Loucy (cell line): ENCODE data around the gene TPP2.

Experiments
- H2AFZ ChIP-seq: fragments of 200-600 bp; sonication (generic); 2 replicates; pipeline ENCODE4 v1.6.0; 2016; ENCODE audit warnings: antibody characterized with exemption, mild to moderate bottlenecking, low read length, moderate library complexity
- H3F3A ChIP-seq: fragments of 200-600 bp; 2 replicates; pipeline ENCODE4 v1.6.0; 2016; ENCODE audit warnings: antibody characterized with exemption, low read depth, mild to moderate bottlenecking
- H3K27me3 ChIP-seq: fragments of 200-600 bp; sonication (generic); 2 replicates; pipeline ENCODE4 v1.6.1; 2014; ENCODE audit warnings: low read length, mild to moderate bottlenecking; ENCODE audit not compliant: insufficient read depth, poor library complexity, severe bottlenecking
- H3K36me3 ChIP-seq: fragments of 200-600 bp; sonication (generic); 2 replicates; pipeline ENCODE4 v1.6.1; 2016; ENCODE audit warnings: low read length; ENCODE audit not compliant: insufficient read depth
- H3K4me1 ChIP-seq: fragments of 200-600 bp; sonication (generic); 2 replicates; pipeline ENCODE4 v1.5.1; 2014; ENCODE audit warnings: low read length, mild to moderate bottlenecking; ENCODE audit not compliant: insufficient read depth, poor library complexity, severe bottlenecking
- H3K4me2 ChIP-seq: fragments of 200-600 bp; sonication (generic); 2 replicates; pipeline ENCODE4 v1.6.0; 2014; ENCODE audit warnings: antibody characterized with exemption, low read length, low read depth, mild to moderate bottlenecking; ENCODE audit not compliant: poor library complexity, severe bottlenecking
- H3K4me3 ChIP-seq: fragments of 200-600 bp; sonication (generic); 2 replicates; pipeline ENCODE4 v1.5.1; 2014; ENCODE audit warnings: low read length, mild to moderate bottlenecking, mixed read lengths; ENCODE audit not compliant: poor library complexity, severe bottlenecking
- H3K79me2 ChIP-seq: fragments of 200-600 bp; sonication (generic); 2 replicates; pipeline ENCODE4 v1.6.1; 2014; ENCODE audit warnings: low read length; ENCODE audit not compliant: insufficient read depth
- H3K9ac ChIP-seq: fragments of 200-600 bp; sonication (generic); 2 replicates; pipeline ENCODE4 v1.6.0; 2014; ENCODE audit warnings: mild to moderate bottlenecking, low read depth, low read length, moderate library complexity; ENCODE audit not compliant: poor library complexity, severe bottlenecking
- H3K9me2 ChIP-seq: fragments of 200-600 bp; sonication (generic); replicated peaks from 2 replicates; pipeline ENCODE4 v1.6.1; 2016; ENCODE audit warnings: low read depth, low read length, mixed read lengths
- H3K9me3 ChIP-seq: fragments of 200-600 bp; sonication (generic); 2 replicates; pipeline ENCODE4 v1.6.1; 2014; ENCODE audit warnings: mild to moderate bottlenecking, antibody characterized with exemption, low read length, low read depth; ENCODE audit not compliant: insufficient read depth
- H4K20me1 ChIP-seq: fragments of 200-600 bp; sonication (generic); 2 replicates; pipeline ENCODE4 v1.6.0; 2014; ENCODE audit warnings: antibody characterized with exemption, low read length, mild to moderate bottlenecking; ENCODE audit not compliant: insufficient read depth, poor library complexity, severe bottlenecking
- EZH2phosphoT487 ChIP-seq: fragments of 200-600 bp; IDR thresholded peaks from 2 replicates; pipeline ENCODE4 v1.6.1; 2018; ENCODE audit warnings: antibody characterized with exemption, mild to moderate bottlenecking, moderate library complexity, borderline replicate concordance
- TF ChIP-seq, protein P1 (sequence below): fragments of 200-600 bp; sonication (generic); conservative IDR thresholded peaks from 2 replicates; pipeline ENCODE4 v1.5.1; 2014; ENCODE audit warnings: mild to moderate bottlenecking, antibody characterized with exemption, low read length

Gene TPP2

GRCh38 chr13:102567857-102568256 lies 28.9 kb upstream of the TPP2 start:
- no peaks in the 10 kb centered on the region for H3K9me2 ChIP-seq
- no peaks in the 10 kb centered on the region for H3K36me3 ChIP-seq
- TF ChIP-seq, protein P1, sequence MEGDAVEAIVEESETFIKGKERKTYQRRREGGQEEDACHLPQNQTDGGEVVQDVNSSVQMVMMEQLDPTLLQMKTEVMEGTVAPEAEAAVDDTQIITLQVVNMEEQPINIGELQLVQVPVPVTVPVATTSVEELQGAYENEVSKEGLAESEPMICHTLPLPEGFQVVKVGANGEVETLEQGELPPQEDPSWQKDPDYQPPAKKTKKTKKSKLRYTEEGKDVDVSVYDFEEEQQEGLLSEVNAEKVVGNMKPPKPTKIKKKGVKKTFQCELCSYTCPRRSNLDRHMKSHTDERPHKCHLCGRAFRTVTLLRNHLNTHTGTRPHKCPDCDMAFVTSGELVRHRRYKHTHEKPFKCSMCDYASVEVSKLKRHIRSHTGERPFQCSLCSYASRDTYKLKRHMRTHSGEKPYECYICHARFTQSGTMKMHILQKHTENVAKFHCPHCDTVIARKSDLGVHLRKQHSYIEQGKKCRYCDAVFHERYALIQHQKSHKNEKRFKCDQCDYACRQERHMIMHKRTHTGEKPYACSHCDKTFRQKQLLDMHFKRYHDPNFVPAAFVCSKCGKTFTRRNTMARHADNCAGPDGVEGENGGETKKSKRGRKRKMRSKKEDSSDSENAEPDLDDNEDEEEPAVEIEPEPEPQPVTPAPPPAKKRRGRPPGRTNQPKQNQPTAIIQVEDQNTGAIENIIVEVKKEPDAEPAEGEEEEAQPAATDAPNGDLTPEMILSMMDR = no peak
- TF ChIP-seq EZH2phosphoT487 = no peak
- H2AFZ ChIP-seq = no peak overlapping the region
- H3K79me2 ChIP-seq = no peaks in the 10 kb centered on the region
- no peaks in the 10 kb centered on the region for H3K27me3 ChIP-seq
- H3F3A ChIP-seq = no peaks in the 10 kb centered on the region
- H3K9me3 ChIP-seq = no peaks in the 10 kb centered on the region
- no peaks in the 10 kb centered on the region for H4K20me1 ChIP-seq
- no peaks in the 10 kb centered on the region for H3K4me1 ChIP-seq
- no peak overlapping the region for H3K4me3 ChIP-seq
- H3K4me2 ChIP-seq = no peak overlapping the region
- no peak overlapping the region for H3K9ac ChIP-seq

GRCh38 chr13:102569488-102569887 lies 27.3 kb upstream of the TPP2 start:
- Histone ChIP-seq H3K79me2 (no peaks in the 10 kb centered on the region), H3K36me3 (no peaks in the 10 kb centered on the region), H3K9me2 (no peaks in the 10 kb centered on the region), H3K4me1 (no peaks in the 10 kb centered on the region), H3K4me3 (no peak overlapping the region), H3K4me2 (no peak overlapping the region), H3K9me3 (no peaks in the 10 kb centered on the region), H3K9ac (no peak overlapping the region), H3K27me3 (no peaks in the 10 kb centered on the region), H4K20me1 (no peaks in the 10 kb centered on the region), H3F3A (no peaks in the 10 kb centered on the region), H2AFZ (no peak overlapping the region)
- TF ChIP-seq EZH2phosphoT487 = no peak
- TF ChIP-seq, protein P1 = no peak

DNA sequence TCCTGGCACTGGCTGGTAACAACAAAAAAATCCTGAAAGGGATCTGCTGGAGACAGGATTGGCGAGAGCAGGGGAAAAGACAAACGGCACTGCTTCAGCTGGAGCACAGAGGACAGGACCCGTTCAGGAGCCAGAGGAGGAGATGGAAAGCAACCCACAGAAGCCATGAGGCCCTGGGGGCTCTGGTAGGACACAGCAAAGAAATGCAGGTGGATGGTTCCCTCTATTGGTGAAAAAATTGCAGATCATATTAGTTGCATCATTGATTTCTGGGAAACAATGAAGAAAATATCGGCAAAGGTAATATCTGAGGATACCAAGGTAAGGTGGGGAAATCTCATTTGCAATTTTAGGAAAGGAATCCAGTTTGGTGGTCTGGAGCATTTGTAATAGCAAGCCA lies 25.7 kb upstream of the TPP2 start:
- Histone ChIP-seq H3K36me3 (no peaks in the 10 kb centered on the region), H4K20me1 (no peaks in the 10 kb centered on the region), H3K79me2 (no peaks in the 10 kb centered on the region), H3K4me1 (no peaks in the 10 kb centered on the region), H3F3A (no peaks in the 10 kb centered on the region), H2AFZ (0 out of 2 replicates have a peak overlapping the region, but pooled peaks have one; percentile 41), H3K4me2 (no peak overlapping the region), H3K4me3 (no peak overlapping the region), H3K9me2 (no peaks in the 10 kb centered on the region), H3K9ac (no peak overlapping the region), H3K9me3 (no peaks in the 10 kb centered on the region), H3K27me3 (no peaks in the 10 kb centered on the region)
- no peak for TF ChIP-seq EZH2phosphoT487
- TF ChIP-seq, protein P1 = peak; percentile 38
